Ovary (tissue), 3 donors: Measurements from ENCODE around the gene FAM20C.

ENCODE experiments used
- CTCF ChIP-seq, 3 donors: fragments of 450-650 bp in 2 of 3; fragments of 200-600 bp in 1 of 3; IDR thresholded peaks; one replicate each; pipeline versions ENCODE4 v1.5.1 to v1.8.0; 2016 to 2022; ENCODE audit warnings: antibody characterized with exemption in 3 of 3, mild to moderate bottlenecking in 1 of 3
- POLR2A ChIP-seq: fragments of 450-650 bp; IDR thresholded peaks from one replicate; pipeline ENCODE4 v1.6.1; 2017; ENCODE audit warnings: antibody characterized with exemption, mild to moderate bottlenecking, moderate library complexity
- donor health status: DM: no; HTN: no; CAD: no.

GRCh38 chr7:217781-218180 lies 25.4 kb downstream of the FAM20C start:
- TF ChIP-seq CTCF (IDR thresholded peaks at IDR 0.05): no peak
- no peak for TF ChIP-seq POLR2A
